GM19239 (cell line): ENCODE measurements around the gene ITPRIPL2.
A peak's percentile ranks its signal among the peaks of the same experiment; 100 is the strongest.

ENCODE experiments used
- DNase-seq: peaks from one replicate; pipeline ENCODE4 v3.0.0; 2011; ENCODE audit warnings: low spot score; ENCODE audit not compliant: insufficient read length
- FAIRE-seq: peaks from 2 replicates; lab custom pipeline; 2011; peaks lifted over from hg19 to GRCh38; lab: Jason Lieb, UNC

ITPRIPL2 gene

GRCh38 chr16:19113577-19114358 lies at the start of gene ITPRIPL2:
Gene ITPRIPL2 (plus strand): TSS chr16:19113964. CDS start chr16:19114462, 498 bp downstream.
- no peak for DNase-seq
- FAIRE-seq: no peak

DNA sequence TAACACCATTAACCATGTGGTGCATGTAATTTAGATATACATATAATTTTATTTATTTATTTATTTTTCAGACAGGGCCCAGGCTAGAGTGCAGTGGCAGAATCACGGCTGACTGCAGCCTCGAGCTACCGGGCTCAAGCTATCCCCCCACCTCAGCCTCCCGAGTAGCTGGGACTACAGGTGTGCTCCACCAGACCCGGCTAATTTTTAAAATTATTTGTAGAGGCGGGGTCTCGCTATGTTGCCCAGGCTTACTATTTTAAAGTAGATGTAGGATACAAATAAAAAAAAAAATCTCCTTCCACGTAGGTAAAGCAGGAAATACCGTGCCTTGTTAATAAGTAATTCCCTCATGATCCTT lies 46.8 kb upstream of the ITPRIPL2 start:
- FAIRE-seq (no peak), DNase-seq (no peak)

- peak; percentile 98 for FAIRE-seq
Observed at GRCh38 chr16:19067349-19068236, 46.2 kb upstream of the ITPRIPL2 start, which contains the start of gene COQ7. Gene COQ7 (plus strand): TSS chr16:19067614. CDS start chr16:19067665, 51 bp downstream.

DNA sequence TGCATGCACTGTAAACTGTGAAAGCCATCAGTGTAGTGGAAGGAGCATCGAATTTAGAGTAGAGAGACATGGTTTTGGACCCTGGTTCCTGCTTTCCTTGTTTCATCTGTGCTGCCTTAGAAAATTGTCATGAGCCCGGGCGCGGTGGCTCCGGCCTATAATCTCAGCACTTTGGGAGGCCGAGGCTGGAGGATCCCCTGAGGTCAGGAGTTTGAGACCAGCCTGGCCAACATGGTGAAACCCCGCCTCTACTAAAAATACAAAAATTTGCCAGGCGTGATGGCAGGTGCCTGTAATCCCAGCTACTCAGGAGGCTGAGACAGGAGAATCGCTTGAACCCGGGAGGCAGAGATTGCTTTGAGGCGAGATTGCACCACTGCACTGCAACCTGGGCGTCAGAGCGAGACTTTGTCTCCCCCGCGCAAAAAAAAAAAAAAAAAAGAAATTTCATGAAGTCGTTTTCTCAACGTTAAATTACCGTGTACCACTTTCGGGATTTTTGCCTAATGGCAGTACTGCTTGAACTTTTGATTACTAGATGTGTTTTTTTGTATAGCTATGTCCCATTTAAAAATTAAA lies 45.4 kb upstream of the ITPRIPL2 start:
- FAIRE-seq: no peak
- DNase-seq: no peak

More at GRCh38 chr16:19067349-19068236, 46.2 kb upstream of the ITPRIPL2 start, which contains the start of gene COQ7:
- peak; percentile 90 for DNase-seq

GRCh38 chr16:19071811-19072777 lies 41.7 kb upstream of the ITPRIPL2 start:
- DNase-seq (no peak), FAIRE-seq (no peak)

DNA sequence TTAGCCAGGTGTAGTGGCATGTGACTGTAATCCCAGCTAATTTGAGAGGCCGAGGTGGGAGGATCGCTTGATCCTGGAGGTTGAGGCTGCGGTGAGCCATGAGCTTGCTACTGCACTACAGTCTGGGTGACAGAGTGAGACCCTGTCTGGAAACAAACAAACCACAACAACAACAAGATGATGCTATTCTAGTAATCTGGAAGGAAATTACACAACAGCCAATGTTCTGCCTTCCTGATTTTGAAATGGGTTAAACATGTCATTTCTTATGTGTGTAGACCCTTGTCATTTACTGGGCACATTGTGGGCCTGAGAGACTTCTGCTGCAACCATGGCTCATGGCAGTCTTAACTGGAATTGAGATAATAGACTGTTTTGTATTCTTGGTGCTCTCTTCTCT lies 40.4 kb upstream of the ITPRIPL2 start:
- no peak for DNase-seq
- FAIRE-seq: no peak

DNA sequence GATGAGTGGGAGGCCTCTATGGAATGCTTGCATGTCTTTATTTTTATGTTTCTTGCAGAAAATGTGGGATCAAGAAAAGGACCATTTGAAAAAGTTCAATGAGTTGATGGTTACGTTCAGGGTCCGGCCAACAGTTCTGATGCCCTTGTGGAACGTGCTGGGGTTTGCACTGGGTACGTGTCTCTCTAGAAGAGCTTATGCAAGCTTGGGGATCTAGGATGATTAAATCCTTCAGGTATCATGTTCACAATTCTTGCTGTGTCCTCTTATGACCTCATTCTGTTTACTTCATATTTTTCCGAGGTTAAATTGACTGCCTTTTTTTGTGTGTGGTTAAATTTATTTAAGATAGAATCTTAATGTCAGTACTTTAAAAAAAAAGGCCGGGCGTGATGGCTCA lies 39.9 kb upstream of the ITPRIPL2 start:
- DNase-seq (no peak), FAIRE-seq (no peak)

DNA sequence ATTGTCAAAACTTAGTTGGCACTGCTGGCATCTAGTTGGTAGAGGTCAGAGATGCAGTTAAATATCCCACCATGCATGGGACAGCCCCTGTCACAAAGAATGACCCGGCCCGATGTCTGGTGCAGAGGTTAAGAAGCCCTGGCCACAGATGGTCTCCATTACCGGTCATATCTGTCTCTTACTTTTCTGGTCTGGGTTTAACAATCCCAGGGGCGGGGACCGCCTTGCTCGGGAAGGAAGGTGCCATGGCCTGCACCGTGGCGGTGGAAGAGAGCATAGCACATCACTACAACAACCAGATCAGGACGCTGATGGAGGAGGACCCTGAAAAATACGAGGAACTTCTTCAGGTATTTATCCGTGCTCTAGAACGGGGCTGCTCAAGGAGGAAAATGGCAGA lies 38.3 kb upstream of the ITPRIPL2 start:
- FAIRE-seq (no peak), DNase-seq (no peak)

- DNase-seq (no peak), FAIRE-seq (no peak)
Observed at GRCh38 chr16:19077879-19078278, 35.9 kb upstream of the ITPRIPL2 start.

- FAIRE-seq (no peak), DNase-seq (no peak)
Observed at GRCh38 chr16:19083670-19084069, 30.1 kb upstream of the ITPRIPL2 start.

DNA sequence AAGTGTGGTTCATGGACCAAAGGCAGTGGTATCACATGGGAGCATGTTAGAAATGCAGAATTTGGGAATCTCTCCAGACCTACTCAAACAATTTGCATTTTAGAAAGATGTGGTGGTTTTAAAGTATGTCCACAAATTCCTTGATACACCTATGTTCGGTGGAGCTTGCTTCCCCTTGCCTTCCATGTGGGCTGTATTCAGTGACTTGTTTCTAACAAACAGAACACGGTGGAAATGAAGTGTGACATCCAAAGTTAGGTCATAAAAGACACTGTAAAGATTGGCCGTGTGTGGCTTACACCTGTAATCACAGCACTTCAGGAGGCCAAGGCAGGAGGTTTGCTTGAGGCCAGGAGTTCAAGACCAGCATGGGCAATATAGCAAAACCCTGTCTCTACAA lies 29.6 kb upstream of the ITPRIPL2 start:
- FAIRE-seq (no peak), DNase-seq (no peak)

DNA sequence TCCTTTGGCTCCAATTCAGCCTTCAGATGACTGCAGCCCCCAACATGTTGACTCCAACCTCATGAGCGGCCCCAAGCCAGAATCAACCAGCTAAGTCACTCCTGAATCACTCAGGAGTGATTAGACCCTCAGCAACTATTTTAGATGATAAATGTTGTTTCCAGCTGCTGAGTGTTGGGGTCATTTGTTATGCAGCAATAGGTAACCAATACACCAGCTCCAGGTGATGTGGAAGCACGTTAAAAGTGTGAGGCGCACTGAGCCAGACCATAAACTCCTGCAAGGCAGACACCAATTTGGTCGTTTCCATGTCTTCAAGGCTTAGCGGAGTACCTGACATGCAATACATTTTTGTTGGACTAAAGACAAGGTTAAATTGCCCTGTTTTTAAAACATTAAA lies 28.9 kb upstream of the ITPRIPL2 start:
- DNase-seq (no peak), FAIRE-seq (no peak)

- FAIRE-seq: no peak
- DNase-seq: no peak
Observed at GRCh38 chr16:19085679-19086200, 28.0 kb upstream of the ITPRIPL2 start.

GRCh38 chr16:19086322-19087199 lies 27.2 kb upstream of the ITPRIPL2 start:
- peak; percentile 78 for FAIRE-seq
- DNase-seq: peak; percentile 74

GRCh38 chr16:19088341-19088916 lies 25.3 kb upstream of the ITPRIPL2 start:
- DNase-seq (no peak), FAIRE-seq (no peak)

DNA sequence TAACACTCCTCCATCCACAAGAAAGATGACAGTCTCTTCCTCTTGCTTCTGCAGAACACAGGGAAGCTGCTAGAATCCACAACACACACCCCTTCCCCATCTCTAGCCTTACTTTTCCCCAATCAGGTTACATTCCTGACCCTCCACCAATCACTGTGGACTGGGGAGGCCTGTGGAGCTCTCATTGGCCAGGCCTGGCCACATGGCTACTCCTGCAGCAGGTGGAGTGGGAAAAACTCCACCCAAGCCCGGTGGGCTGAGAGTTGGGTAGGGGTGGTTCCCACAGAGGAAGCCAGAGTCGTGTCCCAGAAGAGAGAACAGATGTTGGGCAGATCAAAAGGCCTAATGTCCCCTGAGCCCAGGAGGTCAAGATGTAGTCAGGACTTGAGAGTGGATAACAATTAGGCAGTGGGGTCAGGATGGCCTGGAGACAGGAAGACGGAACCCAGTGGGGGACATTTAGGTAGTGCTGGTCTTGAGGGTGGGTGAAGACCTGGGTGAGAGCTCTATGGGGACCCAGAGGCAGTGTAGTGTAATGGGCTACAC lies 24.3 kb upstream of the ITPRIPL2 start:
- DNase-seq: no peak
- FAIRE-seq: no peak

GRCh38 chr16:19090916-19091315 lies 22.8 kb upstream of the ITPRIPL2 start:
- FAIRE-seq (no peak), DNase-seq (no peak)
